C4-2B (cell line): ENCODE results near the gene RFC1.

Experiments used
- ZFX ChIP-seq: fragments of 450-650 bp; IDR thresholded peaks from 2 replicates; pipeline ENCODE4 v1.6.1; 2017
- TF ChIP-seq, protein P1 (sequence below): fragments of 450-650 bp; conservative IDR thresholded peaks from 2 replicates; pipeline ENCODE4 v1.5.1; 2017; ENCODE audit warnings: mild to moderate bottlenecking

DNA sequence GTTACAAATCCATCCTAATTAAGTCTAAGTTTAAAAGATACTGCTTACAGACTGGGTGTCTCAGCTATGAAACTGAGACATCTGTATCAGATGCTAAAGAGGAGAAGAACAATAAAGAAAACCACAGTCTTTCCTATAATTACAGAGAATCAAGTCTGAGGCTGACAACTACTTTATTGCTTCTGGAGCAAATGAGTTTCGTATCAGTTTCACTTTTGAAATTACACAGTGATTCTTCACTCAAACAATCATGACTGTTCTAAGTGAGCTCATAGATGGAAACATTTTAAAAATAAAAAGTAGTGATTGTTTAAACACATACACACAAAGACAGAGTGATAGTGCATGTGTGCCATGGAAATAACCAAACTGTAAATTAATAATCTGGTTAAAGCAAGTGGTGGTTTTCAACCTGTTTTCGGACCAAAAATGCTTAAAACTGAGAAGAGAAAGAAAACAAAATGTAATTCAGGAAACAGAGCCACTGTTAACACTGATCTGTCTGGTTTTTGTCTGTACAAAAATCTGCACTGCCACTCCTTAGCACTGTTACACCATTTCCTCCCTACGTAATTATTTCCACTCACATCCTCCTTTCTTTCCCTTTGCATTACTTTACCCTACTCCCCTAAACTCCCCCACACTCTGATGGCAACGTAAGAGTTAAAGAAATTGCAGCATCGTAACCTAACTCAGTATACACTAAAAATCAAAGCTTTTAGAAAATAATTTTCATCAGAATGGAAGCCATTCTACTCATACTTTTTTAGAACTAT lies 12.5 kb downstream of the RFC1 start:
- TF ChIP-seq, protein P1, sequence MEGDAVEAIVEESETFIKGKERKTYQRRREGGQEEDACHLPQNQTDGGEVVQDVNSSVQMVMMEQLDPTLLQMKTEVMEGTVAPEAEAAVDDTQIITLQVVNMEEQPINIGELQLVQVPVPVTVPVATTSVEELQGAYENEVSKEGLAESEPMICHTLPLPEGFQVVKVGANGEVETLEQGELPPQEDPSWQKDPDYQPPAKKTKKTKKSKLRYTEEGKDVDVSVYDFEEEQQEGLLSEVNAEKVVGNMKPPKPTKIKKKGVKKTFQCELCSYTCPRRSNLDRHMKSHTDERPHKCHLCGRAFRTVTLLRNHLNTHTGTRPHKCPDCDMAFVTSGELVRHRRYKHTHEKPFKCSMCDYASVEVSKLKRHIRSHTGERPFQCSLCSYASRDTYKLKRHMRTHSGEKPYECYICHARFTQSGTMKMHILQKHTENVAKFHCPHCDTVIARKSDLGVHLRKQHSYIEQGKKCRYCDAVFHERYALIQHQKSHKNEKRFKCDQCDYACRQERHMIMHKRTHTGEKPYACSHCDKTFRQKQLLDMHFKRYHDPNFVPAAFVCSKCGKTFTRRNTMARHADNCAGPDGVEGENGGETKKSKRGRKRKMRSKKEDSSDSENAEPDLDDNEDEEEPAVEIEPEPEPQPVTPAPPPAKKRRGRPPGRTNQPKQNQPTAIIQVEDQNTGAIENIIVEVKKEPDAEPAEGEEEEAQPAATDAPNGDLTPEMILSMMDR, result no peak
- no peak for TF ChIP-seq ZFX
